CD4-positive, alpha-beta T cell treated with Interleukin-15 for 4 hours (primary cell): ENCODE results near the gene DHDH.

Experiments
- DNase-seq: peaks from one replicate; pipeline ENCODE4 v3.0.0-alpha.2; 2020; ENCODE audit warnings: low spot score

The DHDH gene

DNA sequence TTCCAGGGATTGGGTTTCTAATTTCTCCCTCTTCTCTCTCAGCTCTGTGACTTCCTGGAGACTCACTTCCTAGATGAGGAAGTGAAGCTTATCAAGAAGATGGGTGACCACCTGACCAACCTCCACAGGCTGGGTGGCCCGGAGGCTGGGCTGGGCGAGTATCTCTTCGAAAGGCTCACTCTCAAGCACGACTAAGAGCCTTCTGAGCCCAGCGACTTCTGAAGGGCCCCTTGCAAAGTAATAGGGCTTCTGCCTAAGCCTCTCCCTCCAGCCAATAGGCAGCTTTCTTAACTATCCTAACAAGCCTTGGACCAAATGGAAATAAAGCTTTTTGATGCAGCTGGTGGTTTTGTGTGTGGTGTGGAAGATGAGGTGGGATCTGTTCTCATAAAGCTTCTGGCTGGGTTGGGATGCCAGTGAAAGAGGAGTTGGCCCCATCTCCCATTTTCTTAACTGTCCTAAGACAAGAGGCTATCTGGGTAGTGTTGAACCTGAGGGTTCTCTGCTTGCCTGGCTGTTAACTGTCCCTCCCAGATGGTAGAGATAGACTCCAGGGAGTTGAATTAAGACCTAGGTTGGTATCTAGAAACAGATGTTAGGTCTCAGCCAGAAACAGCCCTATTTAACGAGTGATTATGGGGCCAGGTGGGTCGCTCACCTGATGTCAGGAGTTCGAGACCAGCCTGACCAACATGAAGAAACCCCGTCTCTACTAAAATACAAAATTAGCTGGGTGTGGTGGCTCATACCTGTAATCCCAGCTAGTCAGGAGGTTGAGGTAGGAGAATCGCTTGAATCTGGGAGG is 33.2 kb downstream of the DHDH start:
- DNase-seq = no peak

DNA sequence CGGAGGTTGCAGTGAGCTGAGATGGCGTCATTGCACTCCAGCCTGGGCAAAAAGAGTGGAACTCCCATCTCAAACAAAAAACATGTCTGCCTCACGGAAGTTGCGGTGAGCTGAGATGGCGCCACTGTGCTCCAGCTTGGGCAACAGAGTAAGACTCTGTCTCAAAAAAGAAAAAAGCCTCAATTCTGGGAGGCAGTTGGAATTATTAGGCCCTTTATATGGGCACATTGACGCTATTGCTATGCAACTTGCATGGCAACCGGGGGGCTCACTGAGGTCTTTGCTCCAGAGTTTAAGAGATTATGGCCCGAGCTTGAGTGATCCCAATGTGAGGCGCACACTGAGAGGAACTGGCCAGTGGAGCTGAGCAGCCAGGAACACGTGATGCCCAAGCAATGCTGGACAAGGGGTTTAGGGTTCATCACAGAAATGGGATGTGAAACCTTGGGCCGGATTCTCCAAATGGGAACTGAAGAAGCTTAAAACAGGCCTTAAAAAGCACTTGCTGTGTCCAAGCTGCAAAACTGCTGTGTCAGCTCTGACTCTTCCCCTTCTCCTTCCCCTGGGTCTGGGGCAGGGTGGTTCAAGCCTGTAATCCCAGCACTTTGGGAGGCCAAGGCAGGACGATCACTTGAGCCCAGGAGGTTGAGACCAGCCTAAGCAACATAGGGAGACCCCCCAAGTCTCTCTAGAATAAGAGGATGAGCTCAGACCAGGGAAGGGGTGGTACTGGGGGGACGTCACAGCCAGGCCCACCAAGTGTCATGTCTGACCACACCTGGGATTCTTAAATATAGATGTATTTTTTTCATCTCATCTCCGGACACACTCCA is 34.1 kb downstream of the DHDH start:
- DNase-seq = no peak

DNA sequence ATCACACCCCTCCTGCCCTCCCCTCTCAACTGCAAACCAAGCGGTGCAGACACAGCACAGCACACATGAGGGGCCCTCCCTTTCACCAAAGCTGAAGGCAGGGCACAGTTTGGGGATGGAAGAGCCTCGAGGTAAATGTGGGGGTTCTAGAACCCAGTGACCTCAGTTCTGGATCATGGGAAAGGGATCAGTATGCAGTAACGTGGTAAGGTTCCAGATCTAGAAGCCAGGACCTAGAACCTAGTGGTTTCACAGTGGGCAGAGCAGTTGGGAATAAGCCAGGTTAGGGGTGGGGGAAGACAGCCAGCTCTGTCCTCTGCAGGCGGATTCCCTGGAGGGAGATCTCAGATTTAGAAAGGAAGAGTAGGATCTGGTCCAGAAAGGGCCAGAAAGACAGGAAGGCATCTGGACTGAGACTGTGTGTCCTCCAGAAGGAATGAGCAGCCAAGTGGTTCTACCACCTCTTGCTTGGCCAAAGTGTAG is 34.7 kb downstream of the DHDH start:
- DNase-seq = no peak

DNA sequence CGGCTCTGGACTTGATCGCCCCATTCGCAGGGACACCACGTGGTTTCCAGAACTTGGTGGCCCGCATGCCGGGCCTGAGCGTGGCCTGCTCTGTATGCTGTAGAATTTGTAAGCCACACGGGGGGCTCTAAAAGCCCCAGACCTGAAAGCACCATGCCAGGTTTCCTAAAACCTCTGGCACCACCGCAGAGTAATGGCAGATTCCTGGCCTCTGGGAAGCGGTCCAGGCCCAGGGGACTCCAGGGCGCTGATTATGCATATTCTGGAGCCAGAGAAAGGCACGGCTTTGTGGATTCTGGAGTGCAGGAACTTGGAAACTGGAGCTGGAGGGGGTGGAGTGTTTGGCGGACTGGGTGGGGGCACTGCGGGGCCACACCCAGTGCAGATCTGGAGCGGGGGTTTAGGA is 35.3 kb downstream of the DHDH start:
- DNase-seq = no peak

DNA sequence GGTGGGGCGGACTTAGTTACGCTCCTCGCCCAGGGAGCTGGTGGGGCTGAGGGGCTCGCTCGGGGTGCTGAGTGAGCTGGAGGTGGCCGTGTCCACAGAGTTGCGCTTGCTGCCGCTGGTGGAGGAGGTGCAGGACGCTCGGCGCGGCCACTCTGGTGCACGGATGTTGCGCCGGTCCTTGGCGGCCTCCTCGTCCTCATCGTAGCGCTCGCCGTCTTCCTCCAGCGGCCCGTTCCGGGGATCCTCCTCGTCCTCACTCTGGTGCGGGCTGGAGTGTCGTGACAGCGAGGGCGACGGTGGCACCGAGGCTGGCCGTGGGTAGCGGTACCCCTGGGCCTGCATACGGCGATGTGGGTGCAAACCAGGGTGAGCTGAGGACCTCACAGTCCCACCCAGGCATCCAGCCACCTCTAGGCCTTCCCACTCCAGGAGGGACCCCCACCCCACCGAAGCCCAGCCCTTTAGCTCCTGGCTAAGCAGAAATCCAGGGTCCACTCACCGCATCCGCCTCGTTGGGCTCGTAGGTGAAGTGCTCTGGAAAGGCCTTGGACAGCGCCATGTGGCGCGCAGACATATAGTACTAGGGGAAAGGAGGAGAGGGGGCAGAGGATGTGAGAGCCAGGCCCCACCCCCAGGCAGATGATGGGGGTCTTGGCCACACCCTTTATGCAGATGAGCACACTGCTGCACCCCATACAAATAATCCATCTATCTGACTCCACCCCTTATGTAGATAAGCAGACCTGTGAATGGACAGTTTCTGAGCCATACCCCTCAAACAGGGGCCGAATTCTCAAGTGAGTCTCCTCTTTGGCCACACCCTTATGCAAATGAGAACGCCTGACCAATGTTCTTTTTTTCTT is 36.0 kb downstream of the DHDH start:
- no peak for DNase-seq

DNA sequence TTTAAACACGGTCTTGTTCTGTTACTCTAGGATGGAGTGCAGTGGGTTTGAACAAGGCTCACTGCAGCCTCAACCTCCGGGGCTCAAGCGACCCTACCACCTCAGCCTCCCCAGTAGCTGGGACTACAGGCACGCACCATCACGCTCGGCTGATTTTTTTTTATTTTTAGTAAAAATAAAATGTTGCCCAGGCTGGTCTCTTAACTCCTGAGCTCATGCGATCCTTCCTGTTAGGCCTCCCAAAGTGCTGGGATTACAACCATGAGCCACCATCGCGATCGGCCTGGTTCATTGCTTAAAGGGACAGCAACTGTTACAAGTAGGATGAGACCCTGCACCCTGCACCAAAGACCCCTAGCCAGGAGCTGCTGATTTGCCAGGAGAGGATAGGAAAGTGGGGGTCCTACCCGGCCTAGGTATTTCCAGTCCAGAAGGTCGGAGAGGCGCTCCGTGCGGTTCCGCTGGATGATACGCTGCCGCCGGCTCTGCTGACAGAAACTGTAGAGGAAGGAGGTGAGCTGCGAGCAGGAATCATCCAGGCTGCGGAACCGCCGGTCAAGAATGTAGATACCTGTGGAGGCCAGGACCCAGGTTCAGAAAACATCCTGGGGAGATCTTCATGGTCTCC is 36.8 kb downstream of the DHDH start:
- DNase-seq = no peak

DNA sequence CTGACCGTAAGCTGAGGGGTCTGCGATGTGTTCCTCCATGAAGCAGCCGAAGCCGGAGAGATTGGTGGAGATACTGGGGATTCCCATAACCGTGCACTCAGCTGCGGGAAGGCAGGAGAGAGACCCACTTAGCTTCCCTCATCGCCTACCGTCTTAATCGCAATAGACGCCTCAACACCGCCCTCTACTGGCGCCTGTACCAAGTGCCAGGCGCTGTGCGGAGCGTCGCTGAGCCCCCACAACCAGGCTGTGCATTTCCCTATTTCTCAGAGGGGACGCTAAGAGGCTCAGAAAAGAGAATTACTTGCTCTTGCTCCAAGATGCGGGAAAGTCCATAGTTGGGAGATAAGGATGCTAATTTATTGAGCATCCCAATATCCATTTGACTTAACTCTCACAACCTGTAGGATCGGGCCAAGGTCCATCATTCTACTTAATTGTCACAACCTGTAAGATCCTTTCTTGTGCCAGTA is 37.5 kb downstream of the DHDH start:
- peak; percentile 81 for DNase-seq

DNA sequence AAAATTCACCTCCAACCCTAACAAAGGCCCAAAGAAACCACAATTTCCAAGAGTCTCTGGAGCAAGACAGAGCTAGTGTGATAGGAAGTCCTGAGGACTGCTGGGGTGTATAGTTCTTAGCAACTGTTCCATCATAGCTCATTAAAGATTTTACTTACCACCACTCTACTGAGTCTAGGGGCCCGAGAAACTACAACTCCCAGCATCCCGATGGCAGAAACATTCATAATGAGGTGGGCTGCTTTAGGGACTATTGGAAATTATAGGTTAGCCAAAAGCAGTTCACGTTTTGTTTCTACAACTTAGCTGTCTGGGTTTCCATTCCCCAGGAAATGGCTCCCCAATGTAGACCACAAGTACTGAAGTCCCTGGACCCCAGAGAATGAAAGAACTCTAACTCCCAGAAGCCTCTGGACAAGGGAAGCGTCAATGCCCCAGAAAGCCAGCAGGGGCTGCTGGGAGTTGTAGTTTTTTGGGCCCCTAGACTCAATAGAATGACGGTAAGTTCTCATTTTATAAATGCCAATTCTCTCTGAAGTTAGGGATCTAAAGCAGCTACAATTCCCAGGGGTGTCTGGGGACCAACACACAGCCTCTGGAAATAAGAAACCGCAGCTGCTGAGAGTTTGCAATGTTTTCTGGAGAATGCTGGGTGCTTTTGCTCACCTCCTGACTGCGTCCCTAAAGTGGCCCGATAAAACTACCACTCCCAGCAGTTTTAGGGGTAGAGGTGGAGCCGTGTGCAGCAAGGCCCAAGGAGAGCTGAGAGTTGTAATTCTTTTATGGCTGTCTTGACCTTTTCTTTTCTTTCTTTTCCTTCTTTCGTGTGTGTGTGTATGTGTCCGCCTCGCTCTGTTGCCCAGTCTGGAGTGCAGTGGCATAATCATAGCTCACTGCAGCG is 42.7 kb downstream of the DHDH start:
- DNase-seq = peak; percentile 30

DNA sequence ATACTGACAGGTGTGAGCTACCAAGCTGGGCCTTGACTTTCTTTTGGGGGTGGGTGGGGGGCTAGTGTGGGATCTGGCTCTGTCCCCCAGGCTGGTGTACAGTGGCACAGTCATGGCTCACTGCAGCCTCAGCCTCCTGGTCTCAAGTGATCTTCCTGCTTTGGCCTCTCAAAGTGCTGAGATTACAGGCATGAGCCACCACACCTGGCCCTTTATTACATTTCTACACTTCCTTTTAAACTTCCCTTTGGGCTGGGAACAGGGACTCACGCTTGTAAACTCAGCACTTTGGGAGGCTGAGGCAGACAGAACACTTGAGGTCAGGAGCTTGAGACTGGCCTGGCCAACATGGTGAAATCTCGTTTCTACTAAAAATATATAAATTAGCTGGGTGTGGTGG is 43.6 kb downstream of the DHDH start:
- no peak for DNase-seq

DNA sequence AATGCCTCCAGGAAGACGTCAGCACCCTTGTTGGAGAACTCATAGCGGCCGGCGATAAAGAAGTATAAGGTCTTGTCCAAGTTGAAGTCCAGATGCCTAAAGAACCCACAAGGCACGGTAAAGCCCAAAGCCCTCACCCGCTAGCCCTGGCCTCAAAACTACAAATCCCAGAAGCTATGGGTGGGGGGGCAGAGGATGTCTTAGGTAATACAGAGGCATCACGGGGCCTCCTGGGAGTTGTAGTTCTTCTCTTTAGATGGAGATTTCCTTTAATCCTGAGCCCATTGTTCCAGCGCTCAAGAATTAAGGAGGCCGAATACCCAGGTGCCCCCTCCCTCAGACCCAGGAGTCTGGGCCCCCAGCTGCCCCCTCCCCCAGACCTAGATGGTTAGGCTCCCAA is 48.8 kb downstream of the DHDH start:
- no peak for DNase-seq

DNA sequence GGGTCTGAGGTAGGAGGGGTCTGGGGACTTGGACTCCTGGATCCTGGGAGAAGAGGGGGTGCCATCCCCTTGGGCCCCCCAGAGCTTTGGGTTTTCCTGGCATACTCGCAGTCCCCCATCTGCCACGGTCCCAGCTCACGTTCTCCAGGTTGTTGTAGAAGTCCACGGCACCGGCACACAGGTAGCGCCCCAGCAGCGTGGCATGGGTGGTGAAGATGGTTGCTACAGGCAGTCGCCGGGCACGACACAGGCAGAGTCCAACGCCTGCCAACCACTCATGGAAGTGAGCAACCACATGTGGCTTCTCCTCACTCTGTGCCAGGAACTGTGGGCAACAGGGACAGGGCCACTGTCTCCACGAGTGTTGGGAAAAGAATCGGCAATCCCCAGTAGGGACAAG is 52.2 kb downstream of the DHDH start:
- DNase-seq = no peak

DNA sequence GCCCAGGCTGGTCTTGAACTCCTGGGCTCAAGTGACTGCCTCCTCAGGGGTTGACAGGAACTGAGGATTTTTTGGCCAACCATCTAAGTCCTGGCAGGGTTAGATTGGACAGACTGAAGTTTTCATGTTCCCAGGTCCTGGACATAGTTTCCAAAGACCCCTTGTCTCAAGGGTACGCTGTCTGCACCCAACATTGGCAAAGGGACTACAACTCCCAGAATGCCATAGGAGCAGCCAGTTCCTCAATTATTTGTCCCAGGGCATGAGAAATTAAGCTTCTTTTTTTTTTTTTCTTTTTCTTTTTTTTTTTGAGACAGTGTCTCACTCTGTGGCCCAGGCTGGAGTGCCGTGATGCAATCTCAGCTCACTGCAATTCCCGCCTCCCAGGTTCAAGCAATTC is 52.7 kb downstream of the DHDH start:
- DNase-seq = no peak

DNA sequence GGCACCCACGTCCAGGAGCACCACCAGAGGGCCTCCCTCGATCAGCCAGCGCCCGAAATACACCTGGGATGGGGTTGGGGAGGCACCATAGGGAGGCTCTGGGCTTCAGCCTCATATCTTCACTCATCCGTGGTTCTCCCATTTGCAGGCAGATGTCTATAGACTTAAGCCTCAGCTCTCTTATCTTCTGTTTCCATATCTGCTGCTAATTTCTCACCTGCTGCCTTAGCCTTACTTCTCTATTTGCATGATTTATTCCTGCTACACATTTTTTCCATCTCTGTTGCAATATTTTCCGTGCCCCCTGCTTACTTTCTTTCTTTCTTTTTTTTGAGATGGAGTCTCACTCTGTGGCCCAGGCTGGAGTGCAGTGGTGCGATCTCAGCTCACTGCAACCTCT is 53.8 kb downstream of the DHDH start:
- DNase-seq = no peak

DNA sequence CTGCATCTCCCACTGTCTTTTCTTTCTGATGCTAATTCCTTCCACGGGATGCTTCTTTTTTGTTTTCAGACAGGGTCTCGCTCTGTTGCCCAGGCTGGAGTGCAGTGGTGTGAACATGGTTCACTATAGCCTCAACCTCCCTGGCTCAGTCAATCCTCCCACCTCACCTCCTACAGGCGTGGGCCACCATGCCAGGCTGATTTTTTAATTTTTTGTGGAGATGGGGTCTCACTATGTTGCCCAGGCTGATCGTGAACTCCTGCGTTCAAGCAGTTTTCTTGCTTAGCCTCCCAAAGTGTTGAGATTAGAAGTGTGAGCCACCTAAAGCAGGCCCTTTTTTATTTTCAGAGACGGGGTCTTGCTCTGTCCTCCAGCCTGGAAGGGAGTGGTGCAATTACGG is 54.8 kb downstream of the DHDH start:
- no peak for DNase-seq

DNA sequence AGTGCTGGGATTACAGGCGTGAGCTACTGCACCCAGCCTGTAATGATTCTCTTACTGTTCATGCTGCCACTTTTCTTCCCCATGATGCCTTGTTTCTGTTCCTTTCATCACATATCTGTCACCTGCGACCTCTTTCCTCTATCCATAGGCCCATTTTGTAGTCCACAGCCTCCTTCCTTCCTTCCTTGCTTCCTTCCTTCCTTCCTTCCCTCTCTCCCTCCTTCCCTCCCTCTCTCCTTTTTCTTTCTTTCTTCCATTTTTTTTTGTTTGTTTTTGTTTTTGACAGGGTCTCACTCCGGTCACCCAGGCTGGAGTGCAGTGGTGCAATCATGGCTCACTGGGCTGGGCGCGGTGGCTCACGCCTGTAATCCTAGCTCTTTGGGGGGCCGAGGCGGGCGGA is 55.4 kb downstream of the DHDH start:
- no peak for DNase-seq

DNA sequence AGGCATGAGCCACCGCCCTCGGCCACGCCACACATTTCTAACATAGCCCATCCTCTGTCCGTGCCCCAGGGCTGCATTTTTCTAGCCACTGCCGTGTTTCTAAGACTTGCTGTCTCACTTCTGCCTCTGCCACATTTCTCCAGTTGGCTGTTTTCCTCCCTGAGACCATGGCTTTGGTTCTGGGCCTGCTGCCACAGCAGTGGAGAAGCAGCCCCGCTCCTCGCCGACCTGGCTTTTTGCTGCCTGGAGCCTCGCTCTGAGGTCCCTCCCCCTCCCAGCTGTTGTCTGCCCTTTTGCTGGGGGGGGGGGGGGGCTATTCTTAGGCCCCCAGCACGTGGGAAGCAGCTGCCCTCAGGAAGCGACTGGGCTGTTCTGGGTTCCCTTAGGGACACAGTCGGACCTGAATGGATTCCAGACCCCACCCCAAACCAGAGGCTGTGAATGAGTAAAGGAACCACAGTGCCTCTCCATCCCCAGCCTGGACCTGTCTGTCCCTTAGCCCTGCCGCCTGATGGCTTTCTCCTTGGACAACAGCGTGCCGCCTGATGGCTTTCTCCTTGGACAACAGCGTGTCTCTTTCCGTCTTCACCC is 56.3 kb downstream of the DHDH start:
- DNase-seq = no peak

DNA sequence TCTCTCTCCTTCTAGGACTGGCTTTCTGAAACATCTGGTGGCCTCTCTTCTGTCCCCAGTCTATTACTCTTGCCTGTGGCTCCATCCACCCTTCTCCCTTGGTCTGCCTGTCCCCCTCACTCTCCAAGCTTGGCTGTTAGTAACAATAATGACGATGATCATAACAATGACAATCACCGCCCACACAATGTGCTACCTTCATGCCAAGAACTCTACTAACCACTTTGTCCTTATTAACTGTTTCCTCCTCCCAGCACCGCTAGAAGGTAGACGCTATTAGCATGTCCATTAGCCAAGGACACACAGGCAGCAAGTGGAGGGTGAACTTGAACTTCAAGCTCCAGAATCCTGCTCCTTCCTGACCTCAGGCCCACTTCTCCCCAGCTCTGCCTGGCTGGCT is 56.9 kb downstream of the DHDH start:
- no peak for DNase-seq

DNA sequence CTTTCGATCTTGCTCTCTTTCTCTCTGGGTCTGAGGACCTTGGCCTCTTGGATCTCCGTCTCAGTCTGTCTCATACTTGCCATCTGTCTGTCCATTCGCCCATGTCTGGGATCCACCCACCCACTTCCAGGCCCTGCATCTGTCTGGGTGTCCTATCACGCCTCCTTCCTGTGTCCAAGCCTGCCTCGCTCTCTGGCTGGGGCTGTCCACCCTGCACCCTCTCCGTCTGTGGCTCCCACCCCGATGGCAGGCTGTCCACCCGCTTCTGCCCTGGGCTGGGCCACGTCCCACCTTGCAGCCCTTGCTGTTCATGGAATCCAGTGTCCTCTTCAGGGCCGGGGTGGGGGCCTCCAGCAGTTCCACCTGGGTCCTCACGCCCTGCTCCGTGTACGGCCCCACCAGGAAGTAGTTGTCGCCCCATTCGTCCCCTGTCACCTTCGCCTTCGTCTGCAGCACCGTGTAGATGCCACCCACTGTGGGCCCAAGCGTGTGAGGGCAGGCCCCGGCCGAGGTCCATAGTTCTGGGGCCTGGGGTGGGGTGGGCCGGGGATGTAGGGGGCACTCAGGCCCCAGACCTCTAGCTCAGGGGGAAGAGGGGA is 57.6 kb downstream of the DHDH start:
- no peak for DNase-seq

DNA sequence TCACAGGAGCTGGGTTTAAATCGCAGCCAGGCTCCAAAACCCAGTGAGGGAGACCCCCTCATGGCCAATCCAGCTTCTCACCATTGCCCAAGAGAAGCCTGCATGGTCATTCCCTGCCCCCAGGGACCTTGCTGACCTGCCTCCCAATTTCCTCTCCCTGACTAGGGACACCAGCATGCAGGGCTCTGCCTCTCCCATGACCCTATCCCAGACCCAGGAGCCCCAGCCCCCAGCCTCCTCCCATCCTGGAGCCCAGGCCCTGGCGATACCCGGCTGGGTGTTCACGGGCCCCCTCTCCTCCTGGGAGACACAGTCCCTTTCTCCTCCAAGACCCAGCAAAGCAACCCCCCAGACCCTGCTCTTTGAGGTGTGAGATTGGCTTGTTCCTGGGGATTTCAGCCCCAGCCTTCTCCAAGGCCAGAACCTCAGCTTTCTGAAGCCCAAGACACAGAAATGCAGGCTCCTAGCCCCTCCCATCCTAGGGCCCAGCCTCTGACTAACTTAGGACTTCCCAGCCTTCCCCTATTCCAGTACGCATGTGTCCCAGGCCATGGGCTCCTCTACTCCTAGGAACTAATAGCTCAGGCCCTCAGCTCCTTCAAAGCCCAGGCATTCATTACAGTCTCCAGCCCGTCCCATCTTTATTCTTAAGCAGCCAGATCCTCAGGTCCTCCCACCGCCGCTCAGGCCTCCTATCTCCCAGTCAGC is 58.5 kb downstream of the DHDH start:
- DNase-seq = no peak
